Mesenchymal stem cell (in vitro differentiated cells and primary cell): Measurements from ENCODE around the gene SLX4.

Source experiments
- DNase-seq: peaks from one replicate; pipeline ENCODE4 v3.0.0-alpha.2; 2013
- H2AFZ ChIP-seq: one replicate; pipeline ENCODE4 v1.6.1; 2013; ENCODE audit warnings: low read depth, mild to moderate bottlenecking, control low read depth, inconsistent platforms, low read length, moderate library complexity
- H2AK5ac ChIP-seq: 2 replicates; pipeline ENCODE4 v1.6.1; 2013; ENCODE audit warnings: low read length, moderate library complexity, mild to moderate bottlenecking, inconsistent platforms; ENCODE audit not compliant: severe bottlenecking
- H2BK120ac ChIP-seq: one replicate; pipeline ENCODE4 v1.6.1; 2013; ENCODE audit warnings: low read depth, mild to moderate bottlenecking, inconsistent platforms, low read length, moderate library complexity
- H2BK12ac ChIP-seq, 2 experiments: one replicate each; pipeline ENCODE4 v1.6.1; 2013; ENCODE audit warnings: inconsistent platforms in 2 of 2, low read length in 2 of 2, mild to moderate bottlenecking in 2 of 2, moderate library complexity in 2 of 2, control low read depth in 1 of 2
- H2BK15ac ChIP-seq: one replicate; pipeline ENCODE4 v1.6.1; 2013; ENCODE audit warnings: mild to moderate bottlenecking, low read depth, inconsistent platforms; ENCODE audit not compliant: poor library complexity, severe bottlenecking
- H2BK5ac ChIP-seq: 2 replicates; pipeline ENCODE4 v1.6.1; 2013; ENCODE audit warnings: low read depth, mild to moderate bottlenecking, low read length, control low read depth, inconsistent platforms; ENCODE audit not compliant: poor library complexity, severe bottlenecking
- H3K14ac ChIP-seq, 2 experiments: one replicate each; pipeline ENCODE4 v1.6.1; 2013; ENCODE audit warnings: inconsistent platforms in 2 of 2, low read length in 2 of 2, control low read depth in 1 of 2, mild to moderate bottlenecking in 1 of 2, moderate library complexity in 1 of 2
- H3K18ac ChIP-seq, 2 experiments: one replicate each; pipeline ENCODE4 v1.6.1; 2013; ENCODE audit warnings: inconsistent platforms in 2 of 2, low read length in 2 of 2, control low read depth in 1 of 2, low read depth in 1 of 2, mild to moderate bottlenecking in 1 of 2
- H3K23ac ChIP-seq, 2 experiments: one replicate each; pipeline ENCODE4 v1.6.1; 2013; ENCODE audit warnings: inconsistent platforms in 2 of 2, low read length in 2 of 2, mild to moderate bottlenecking in 2 of 2, moderate library complexity in 2 of 2, control low read depth in 1 of 2
- H3K27ac ChIP-seq: 2 replicates; pipeline ENCODE4 v1.5.1; 2013; ENCODE audit warnings: mild to moderate bottlenecking, moderate library complexity, low read length, control low read depth, inconsistent platforms; ENCODE audit not compliant: poor library complexity, severe bottlenecking
- H3K27me3 ChIP-seq, 2 experiments: 2 replicates each; pipeline versions ENCODE4 v1.6.1 to v1.7.0; 2013; ENCODE audit warnings: low read length in 2 of 2, mild to moderate bottlenecking in 2 of 2, moderate library complexity in 2 of 2, control low read depth in 1 of 2, inconsistent platforms in 1 of 2; ENCODE audit not compliant: control insufficient read depth in 1 of 2, insufficient read depth in 1 of 2
- H3K36me3 ChIP-seq, 2 experiments: 2 replicates each; pipeline versions ENCODE4 v1.6.1 to v1.7.0; 2013; ENCODE audit warnings: low read length in 2 of 2, control low read depth in 1 of 2, inconsistent platforms in 1 of 2, low read depth in 1 of 2, mild to moderate bottlenecking in 1 of 2; ENCODE audit not compliant: insufficient read depth in 2 of 2, control insufficient read depth in 1 of 2
- H3K4ac ChIP-seq, 2 experiments: one replicate each; pipeline ENCODE4 v1.6.1; 2013; ENCODE audit warnings: inconsistent platforms in 2 of 2, low read length in 2 of 2, mild to moderate bottlenecking in 2 of 2, moderate library complexity in 2 of 2, control low read depth in 1 of 2, low read depth in 1 of 2
- H3K4me1 ChIP-seq: 2 replicates; pipeline ENCODE4 v1.6.1; 2013; ENCODE audit warnings: low read depth, low read length, control low read depth; ENCODE audit not compliant: control insufficient read depth, insufficient read depth
- H3K4me2 ChIP-seq: 2 replicates; pipeline ENCODE4 v1.6.1; 2013; ENCODE audit warnings: low read length, mild to moderate bottlenecking, inconsistent platforms; ENCODE audit not compliant: poor library complexity, severe bottlenecking
- H3K4me3 ChIP-seq, 2 experiments: 2 replicates each; pipeline versions ENCODE4 v1.5.1 to v1.7.0; 2013; ENCODE audit warnings: low read length in 2 of 2, mild to moderate bottlenecking in 2 of 2, control low read depth in 1 of 2, low read depth in 1 of 2; ENCODE audit not compliant: insufficient read depth in 1 of 2
- H3K79me1 ChIP-seq: replicated peaks from 2 replicates; pipeline ENCODE4 v1.6.1; 2013; ENCODE audit warnings: mild to moderate bottlenecking, control low read depth, low read length, inconsistent platforms; ENCODE audit not compliant: poor library complexity, severe bottlenecking
- H3K9ac ChIP-seq: 2 replicates; pipeline ENCODE4 v1.7.0; 2013; ENCODE audit warnings: mild to moderate bottlenecking, low read length, moderate library complexity
- H3K9me3 ChIP-seq: 2 replicates; pipeline ENCODE4 v1.7.0; 2013; ENCODE audit warnings: mild to moderate bottlenecking, low read length; ENCODE audit not compliant: control insufficient read depth
- H4K8ac ChIP-seq: one replicate; pipeline ENCODE4 v1.6.1; 2013; ENCODE audit warnings: inconsistent platforms, mild to moderate bottlenecking, low read length, moderate library complexity
- H4K91ac ChIP-seq: one replicate; pipeline ENCODE4 v1.6.1; 2013; ENCODE audit warnings: mild to moderate bottlenecking, low read length, inconsistent platforms
- WGBS: methylation state at CpG from one replicate; pipeline ENCODE4 v1.1.7; 2013; ENCODE audit warnings: mixed read lengths; 5-methylcytosine and 5-hydroxymethylcytosine counted together

Gene SLX4

GRCh38 chr16:3587547-3588110 lies 23.8 kb downstream of the SLX4 start:
- no peak overlapping the region for H2BK5ac ChIP-seq
- no peaks in the 10 kb centered on the region for H3K27me3 ChIP-seq
- 90% methylated on average over 14 of the region's 15 CpGs for WGBS
- H3K9me3 ChIP-seq = no peaks in the 10 kb centered on the region
- no peak overlapping the region for H3K4ac ChIP-seq
- no peak overlapping the region for H3K27ac ChIP-seq
- no peak overlapping the region for H2BK12ac ChIP-seq
- H3K9ac ChIP-seq = no peak overlapping the region
- no peak overlapping the region for H2BK15ac ChIP-seq
- no peaks in the 10 kb centered on the region for H3K79me1 ChIP-seq
- peaks cover 3% of the 10 kb centered on the region for H3K4me1 ChIP-seq
- H3K14ac ChIP-seq = no peak overlapping the region
- no peak overlapping the region for H3K4me2 ChIP-seq
- H2AK5ac ChIP-seq = no peak overlapping the region
- H3K18ac ChIP-seq = no peak overlapping the region
- no peak overlapping the region for H4K8ac ChIP-seq
- peaks cover 39 to 70% of the 10 kb centered on the region in 2 experiments for H3K36me3 ChIP-seq
- H2BK120ac ChIP-seq = no peak overlapping the region
- no peak for DNase-seq
- no peak overlapping the region for H4K91ac ChIP-seq
- no peak overlapping the region for H2AFZ ChIP-seq
- no peak overlapping the region for H3K23ac ChIP-seq
- H3K4me3 ChIP-seq = no peak overlapping the region

DNA sequence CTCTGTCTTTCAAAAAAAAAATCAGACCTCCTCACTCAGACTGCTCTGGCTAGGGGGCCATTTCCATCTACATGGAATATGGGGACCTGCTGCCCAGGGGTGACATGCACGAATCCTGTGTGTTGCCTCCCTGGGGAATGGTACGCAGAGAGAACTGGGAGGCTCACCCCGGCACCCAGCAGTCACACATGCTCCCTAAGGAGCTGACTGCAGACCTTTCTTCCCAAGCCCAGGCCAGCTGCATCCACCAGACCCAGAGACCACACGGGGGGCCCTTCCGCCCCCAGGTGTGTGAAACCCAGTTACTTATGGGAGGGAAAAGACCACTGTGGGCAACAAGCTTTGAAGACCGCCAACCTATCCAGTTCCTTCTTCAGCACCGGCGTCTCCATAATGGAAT lies 27.0 kb downstream of the SLX4 start:
- Histone ChIP-seq H3K4me2 (no peak overlapping the region), H3K27me3 (no peaks in the 10 kb centered on the region), H4K8ac (no peak overlapping the region), H3K36me3 (peaks cover 27 to 53% of the 10 kb centered on the region in 2 experiments), H3K4ac (no peak overlapping the region), H2BK120ac (no peak overlapping the region), H2BK5ac (no peak overlapping the region), H2AFZ (no peak overlapping the region), H3K9me3 (no peaks in the 10 kb centered on the region), H2BK12ac (no peak overlapping the region), H2AK5ac (no peak overlapping the region), H3K18ac (no peak overlapping the region), H3K27ac (no peak overlapping the region), H3K4me3 (no peak overlapping the region), H3K23ac (no peak overlapping the region), H4K91ac (no peak overlapping the region), H2BK15ac (no peak overlapping the region), H3K79me1 (no peaks in the 10 kb centered on the region), H3K9ac (no peak overlapping the region), H3K4me1 (peaks cover 19% of the 10 kb centered on the region), H3K14ac (no peak overlapping the region)
- no peak for DNase-seq
- 98% methylated on average over 8 of the region's 8 CpGs for WGBS

DNA sequence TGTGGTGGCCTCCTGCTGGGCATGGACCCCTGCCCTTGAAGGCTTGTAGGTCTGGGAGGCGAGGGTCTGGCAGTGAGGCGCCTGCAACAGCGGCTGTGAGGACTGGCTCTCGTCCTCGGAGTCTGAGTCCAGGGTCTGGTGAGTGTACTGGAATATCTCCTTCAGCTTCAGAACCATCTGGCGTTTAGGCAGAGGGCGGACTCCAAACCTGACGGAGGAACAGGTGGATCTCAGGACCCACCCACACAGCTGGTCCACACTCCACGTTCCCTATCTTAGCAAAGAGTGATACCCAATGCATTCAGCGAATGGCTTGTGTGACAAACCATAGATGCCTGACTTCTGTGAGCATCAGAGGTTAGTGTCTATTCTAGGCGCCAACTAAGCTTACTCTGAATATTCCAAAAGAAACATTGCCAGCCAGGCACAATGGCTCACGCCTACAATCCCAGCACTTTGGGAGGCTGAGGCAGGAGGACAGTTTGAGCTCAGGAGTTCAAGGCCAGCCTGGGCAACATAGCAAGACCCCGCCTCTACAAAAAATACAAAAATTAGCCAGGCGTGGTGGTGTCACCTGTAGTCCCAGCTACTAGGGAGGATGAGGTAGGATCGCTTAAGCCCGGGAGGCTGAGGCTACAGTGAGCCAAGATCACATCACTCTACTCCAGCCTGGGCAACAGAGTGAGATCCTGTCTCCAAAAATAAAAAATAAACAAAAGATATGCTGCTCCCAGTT lies 27.9 kb downstream of the SLX4 start:
- H3K4ac ChIP-seq = no peak overlapping the region
- 96% methylated on average over 14 of the region's 16 CpGs for WGBS

GRCh38 chr16:3582276-3583165 lies 28.9 kb downstream of the SLX4 start:
- no peak overlapping the region for H4K8ac ChIP-seq
- H3K27me3 ChIP-seq = peaks cover 0 to 10% of the 10 kb centered on the region in 2 experiments
- no peak overlapping the region for H3K23ac ChIP-seq
- H3K9ac ChIP-seq = no peak overlapping the region
- H3K4ac ChIP-seq = no peak overlapping the region
- no peak overlapping the region for H2BK5ac ChIP-seq
- peaks cover 26% of the 10 kb centered on the region for H3K4me1 ChIP-seq
- peaks cover 21 to 36% of the 10 kb centered on the region in 2 experiments for H3K36me3 ChIP-seq
- H2AK5ac ChIP-seq = no peak overlapping the region
- H3K27ac ChIP-seq = no peak overlapping the region
- H4K91ac ChIP-seq = no peak overlapping the region
- H3K9me3 ChIP-seq = no peaks in the 10 kb centered on the region
- no peak overlapping the region for H2BK12ac ChIP-seq
- H2BK120ac ChIP-seq = no peak overlapping the region
- no peak overlapping the region for H3K4me3 ChIP-seq
- no peak overlapping the region for H3K18ac ChIP-seq
- WGBS = 94% methylated on average over 33 of the region's 36 CpGs
- no peak overlapping the region for H2BK15ac ChIP-seq
- no peaks in the 10 kb centered on the region for H3K79me1 ChIP-seq
- H3K14ac ChIP-seq = no peak overlapping the region
- no peak overlapping the region for H2AFZ ChIP-seq
- no peak overlapping the region for H3K4me2 ChIP-seq
- DNase-seq = no peak

More for the DNA sequence above, 27.9 kb downstream of the SLX4 start:
- Histone ChIP-seq H3K9ac (no peak overlapping the region), H3K4me3 (no peak overlapping the region), H3K4me2 (no peak overlapping the region), H2BK120ac (no peak overlapping the region), H2BK5ac (no peak overlapping the region), H4K8ac (no peak overlapping the region), H3K27me3 (peaks cover 0 to 4% of the 10 kb centered on the region in 2 experiments), H2BK15ac (no peak overlapping the region), H3K27ac (no peak overlapping the region), H2AFZ (no peak overlapping the region), H2AK5ac (no peak overlapping the region), H3K18ac (no peak overlapping the region), H3K23ac (no peak overlapping the region), H3K36me3 (peaks cover 26 to 43% of the 10 kb centered on the region in 2 experiments), H2BK12ac (no peak overlapping the region), H3K79me1 (no peaks in the 10 kb centered on the region), H4K91ac (no peak overlapping the region), H3K14ac (no peak overlapping the region), H3K9me3 (no peaks in the 10 kb centered on the region), H3K4me1 (peaks cover 26% of the 10 kb centered on the region)
- DNase-seq = no peak
